Measurements from ENCODE around the gene AGBL4. TPM values are rescaled to one million over a fixed set of nuclear protein-coding genes. Genes with fewer than 3 reads are reported as not detected.

AGBL4 gene
- total RNA-seq, 1 donor from 2014 or later, result 3.1 TPM

GRCh38 chr1:48859456-48859855 is 1164.3 kb downstream of the AGBL4 start:
- no peaks in the 10 kb centered on the region for H3K27me3 Mint-ChIP-seq
- peaks cover 14% of the 10 kb centered on the region for H3K9me3 Mint-ChIP-seq (ENCODE audit: low read depth)
- DNase-seq (ENCODE audit: low spot score, unreplicated experiment), result no peak
- H3K27ac Mint-ChIP-seq, result no peak overlapping the region
- no peaks in the 10 kb centered on the region for H3K4me1 Mint-ChIP-seq (ENCODE audit: low read depth)
- TF ChIP-seq CTCF (IDR thresholded peaks at IDR 0.05; ENCODE audit: unreplicated experiment), result no peak
- no peak overlapping the region for H3K4me3 Mint-ChIP-seq (ENCODE audit: low read depth)
- peaks cover 3% of the 10 kb centered on the region for H3K36me3 Mint-ChIP-seq (ENCODE audit: insufficient read depth)

- peaks cover 14% of the 10 kb centered on the region for H3K9me3 Mint-ChIP-seq (ENCODE audit: low read depth)
- no peak for TF ChIP-seq CTCF (IDR thresholded peaks at IDR 0.05; ENCODE audit: unreplicated experiment)
- H3K27me3 Mint-ChIP-seq, result no peaks in the 10 kb centered on the region
- no peak overlapping the region for H3K4me3 Mint-ChIP-seq (ENCODE audit: low read depth)
- no peak for DNase-seq (ENCODE audit: low spot score, unreplicated experiment)
- no peaks in the 10 kb centered on the region for H3K4me1 Mint-ChIP-seq (ENCODE audit: low read depth)
- H3K36me3 Mint-ChIP-seq (ENCODE audit: insufficient read depth), result peaks cover 3% of the 10 kb centered on the region
- H3K27ac Mint-ChIP-seq, result no peak overlapping the region
Observed at GRCh38 chr1:48858200-48858920, 1165.4 kb downstream of the AGBL4 start.

- Mint-ChIP-seq H3K9me3 (ENCODE audit: low read depth) (no peaks in the 10 kb centered on the region), H3K4me1 (ENCODE audit: low read depth) (no peaks in the 10 kb centered on the region), H3K27ac (no peak overlapping the region), H3K27me3 (no peaks in the 10 kb centered on the region), H3K4me3 (ENCODE audit: low read depth) (no peak overlapping the region), H3K36me3 (ENCODE audit: insufficient read depth) (no peaks in the 10 kb centered on the region)
- no peak for TF ChIP-seq CTCF (IDR thresholded peaks at IDR 0.05; ENCODE audit: unreplicated experiment)
- DNase-seq (ENCODE audit: low spot score, unreplicated experiment), result no peak
Observed at GRCh38 chr1:48853006-48853405, 1170.7 kb downstream of the AGBL4 start.

GRCh38 chr1:48851638-48852037 is 1172.1 kb downstream of the AGBL4 start:
- Mint-ChIP-seq H3K27me3 (no peaks in the 10 kb centered on the region), H3K9me3 (ENCODE audit: low read depth) (no peaks in the 10 kb centered on the region), H3K27ac (no peak overlapping the region), H3K4me3 (ENCODE audit: low read depth) (no peak overlapping the region), H3K36me3 (ENCODE audit: insufficient read depth) (no peaks in the 10 kb centered on the region), H3K4me1 (ENCODE audit: low read depth) (no peaks in the 10 kb centered on the region)
- DNase-seq (ENCODE audit: low spot score, unreplicated experiment), result no peak
- TF ChIP-seq CTCF (IDR thresholded peaks at IDR 0.05; ENCODE audit: unreplicated experiment), result no peak

- TF ChIP-seq CTCF (IDR thresholded peaks at IDR 0.05; ENCODE audit: unreplicated experiment), result no peak
- DNase-seq (ENCODE audit: low spot score, unreplicated experiment), result no peak
- Mint-ChIP-seq H3K4me1 (ENCODE audit: low read depth) (peaks cover 8% of the 10 kb centered on the region), H3K9me3 (ENCODE audit: low read depth) (no peaks in the 10 kb centered on the region), H3K4me3 (ENCODE audit: low read depth) (no peak overlapping the region), H3K27me3 (peaks cover 4% of the 10 kb centered on the region), H3K36me3 (ENCODE audit: insufficient read depth) (no peaks in the 10 kb centered on the region), H3K27ac (no peak overlapping the region)
Observed at GRCh38 chr1:48848035-48848434, 1175.7 kb downstream of the AGBL4 start.
